ENCODE data around the gene ITPR1. TPM values are rescaled to one million over a fixed set of nuclear protein-coding genes. Genes with fewer than 3 reads are reported as not detected.

The ITPR1 gene
- total RNA-seq, 1 donor from 2014 or later: 16.3 TPM

- Histone ChIP-seq H3K4me3 (ENCODE audit: low read depth, low read length) (no peak overlapping the region), H3K27me3 (ENCODE audit: control insufficient read depth, insufficient read depth, low read length) (no peaks in the 10 kb centered on the region), H3K36me3 (ENCODE audit: control insufficient read depth, insufficient read depth, low read length) (no peaks in the 10 kb centered on the region)
- DNase-seq (ENCODE audit: low read depth) (no peak), FAIRE-seq (no peak)
- TF ChIP-seq CTCF (IDR thresholded peaks at IDR 0.05; ENCODE audit: insufficient read depth, low read length, severe bottlenecking): no peak
Measured at GRCh38 chr3:4794331-4794730, 301.2 kb downstream of the ITPR1 start.

- no peaks in the 10 kb centered on the region for H3K36me3 ChIP-seq (ENCODE audit: control insufficient read depth, insufficient read depth, low read length)
- no peaks in the 10 kb centered on the region for H3K27me3 ChIP-seq (ENCODE audit: control insufficient read depth, insufficient read depth, low read length)
- FAIRE-seq (no peak), DNase-seq (ENCODE audit: low read depth) (no peak)
- no peak for TF ChIP-seq CTCF (IDR thresholded peaks at IDR 0.05; ENCODE audit: insufficient read depth, low read length, severe bottlenecking)
- no peak overlapping the region for H3K4me3 ChIP-seq (ENCODE audit: low read depth, low read length)
Measured at GRCh38 chr3:4794798-4795197, 301.6 kb downstream of the ITPR1 start.

- no peak for FAIRE-seq
- no peaks in the 10 kb centered on the region for H3K27me3 ChIP-seq (ENCODE audit: control insufficient read depth, insufficient read depth, low read length)
- no peak overlapping the region for H3K4me3 ChIP-seq (ENCODE audit: low read depth, low read length)
- peak; percentile 44 for DNase-seq (ENCODE audit: low read depth)
- no peak for TF ChIP-seq CTCF (IDR thresholded peaks at IDR 0.05; ENCODE audit: insufficient read depth, low read length, severe bottlenecking)
- H3K36me3 ChIP-seq (ENCODE audit: control insufficient read depth, insufficient read depth, low read length): no peaks in the 10 kb centered on the region
Measured at GRCh38 chr3:4795905-4796304, 302.8 kb downstream of the ITPR1 start.

GRCh38 chr3:4797201-4797705, 304.1 kb downstream of the ITPR1 start:
- no peak for DNase-seq (ENCODE audit: low read depth)
- H3K36me3 ChIP-seq (ENCODE audit: control insufficient read depth, insufficient read depth, low read length): no peaks in the 10 kb centered on the region
- H3K4me3 ChIP-seq (ENCODE audit: low read depth, low read length): no peak overlapping the region
- TF ChIP-seq CTCF (IDR thresholded peaks at IDR 0.05; ENCODE audit: insufficient read depth, low read length, severe bottlenecking): no peak
- H3K27me3 ChIP-seq (ENCODE audit: control insufficient read depth, insufficient read depth, low read length): no peaks in the 10 kb centered on the region
- no peak for FAIRE-seq

- no peaks in the 10 kb centered on the region for H3K27me3 ChIP-seq (ENCODE audit: control insufficient read depth, insufficient read depth, low read length)
- no peak for TF ChIP-seq CTCF (IDR thresholded peaks at IDR 0.05; ENCODE audit: insufficient read depth, low read length, severe bottlenecking)
- H3K36me3 ChIP-seq (ENCODE audit: control insufficient read depth, insufficient read depth, low read length): no peaks in the 10 kb centered on the region
- FAIRE-seq (no peak), DNase-seq (ENCODE audit: low read depth) (no peak)
- H3K4me3 ChIP-seq (ENCODE audit: low read depth, low read length): no peak overlapping the region
Measured at GRCh38 chr3:4799266-4800256, 306.4 kb downstream of the ITPR1 start.

Data from bronchial epithelial cell (primary cell).